Calu3 (cell line): ENCODE data around the gene PAK1. TPM values are rescaled to one million over a fixed set of nuclear protein-coding genes. Genes with fewer than 3 reads are reported as not detected.
A peak's percentile ranks its signal among the peaks of the same experiment; 100 is the strongest.

Source experiments
- BruUV-seq: library from RNA; stranded (reverse); fragments of 400-500 nt; replicated peaks from 2 replicates; lab custom pipeline; 2021; lab: Mats Ljungman, UMichigan
- CTCF ChIA-PET: fragments of 300-600 bp; sonication (Branson Sonifier 250); formaldehyde crosslinking; loops from one replicate; lab custom pipeline; 2022; ENCODE audit warnings: antibody characterized with exemption; lab: Charles Lee
- DNase-seq: peaks from one replicate; pipeline ENCODE4 v3.0.0; 2022
- H3K27ac Mint-ChIP-seq: one replicate; pipeline ENCODE4 v1.8.0; 2022; ENCODE audit warnings: mixed read lengths; ENCODE audit not compliant: unreplicated experiment
- H3K27me3 Mint-ChIP-seq: one replicate; pipeline ENCODE4 v1.8.0; 2022; ENCODE audit warnings: mixed read lengths; ENCODE audit not compliant: unreplicated experiment
- H3K36me3 Mint-ChIP-seq: one replicate; pipeline ENCODE4 v1.8.0; 2022; ENCODE audit warnings: mild to moderate bottlenecking, moderate library complexity, mixed read lengths; ENCODE audit not compliant: insufficient read depth, unreplicated experiment
- H3K4me1 Mint-ChIP-seq: one replicate; pipeline ENCODE4 v1.8.0; 2022; ENCODE audit warnings: mild to moderate bottlenecking, low read depth, mixed read lengths; ENCODE audit not compliant: unreplicated experiment
- H3K4me3 Mint-ChIP-seq: one replicate; pipeline ENCODE4 v1.8.0; 2022; ENCODE audit warnings: mild to moderate bottlenecking, low read depth, moderate library complexity, mixed read lengths; ENCODE audit not compliant: unreplicated experiment
- H3K9me3 Mint-ChIP-seq: one replicate; pipeline ENCODE4 v1.8.0; 2022; ENCODE audit warnings: low read depth, mixed read lengths; ENCODE audit not compliant: unreplicated experiment
- intact Hi-C: fragments of 100-400 bp; cut with micrococcal nuclease; formaldehyde crosslinking; loops from one replicate; pipeline ENCODE4 v1.10.0; 2022; ENCODE audit not compliant: unreplicated experiment
- total RNA-seq: library from RNA; stranded (reverse); gene quantifications from 2 replicates; pipeline ENCODE4 v1.2.3, GENCODE V29; 2022
- TF ChIP-seq, protein P1 (sequence below): fragments of 200-600 bp; IDR thresholded peaks from one replicate; pipeline ENCODE4 v1.8.0; 2022; ENCODE audit warnings: antibody characterized with exemption; ENCODE audit not compliant: unreplicated experiment

Gene PAK1
- total RNA-seq, 1 experiment from 2014 or later = 58.5 TPM

- CTCF ChIA-PET = interaction anchor here (0.6 kb wide), 1 partner anchor 633 kb away, joined by 3 read pairs; no protein-coding TSS in a partner anchor
- no peak for DNase-seq
- Mint-ChIP-seq H3K27me3 (no peaks in the 10 kb centered on the region), H3K4me1 (peaks cover 7% of the 10 kb centered on the region), H3K36me3 (peaks cover 7% of the 10 kb centered on the region), H3K9me3 (no peaks in the 10 kb centered on the region), H3K4me3 (no peak overlapping the region), H3K27ac (no peak overlapping the region)
- TF ChIP-seq, protein P1, sequence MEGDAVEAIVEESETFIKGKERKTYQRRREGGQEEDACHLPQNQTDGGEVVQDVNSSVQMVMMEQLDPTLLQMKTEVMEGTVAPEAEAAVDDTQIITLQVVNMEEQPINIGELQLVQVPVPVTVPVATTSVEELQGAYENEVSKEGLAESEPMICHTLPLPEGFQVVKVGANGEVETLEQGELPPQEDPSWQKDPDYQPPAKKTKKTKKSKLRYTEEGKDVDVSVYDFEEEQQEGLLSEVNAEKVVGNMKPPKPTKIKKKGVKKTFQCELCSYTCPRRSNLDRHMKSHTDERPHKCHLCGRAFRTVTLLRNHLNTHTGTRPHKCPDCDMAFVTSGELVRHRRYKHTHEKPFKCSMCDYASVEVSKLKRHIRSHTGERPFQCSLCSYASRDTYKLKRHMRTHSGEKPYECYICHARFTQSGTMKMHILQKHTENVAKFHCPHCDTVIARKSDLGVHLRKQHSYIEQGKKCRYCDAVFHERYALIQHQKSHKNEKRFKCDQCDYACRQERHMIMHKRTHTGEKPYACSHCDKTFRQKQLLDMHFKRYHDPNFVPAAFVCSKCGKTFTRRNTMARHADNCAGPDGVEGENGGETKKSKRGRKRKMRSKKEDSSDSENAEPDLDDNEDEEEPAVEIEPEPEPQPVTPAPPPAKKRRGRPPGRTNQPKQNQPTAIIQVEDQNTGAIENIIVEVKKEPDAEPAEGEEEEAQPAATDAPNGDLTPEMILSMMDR = no peak
- intact Hi-C loops = no loop called here
- no TSS peak for BruUV-seq
These were observed 6.0 kb upstream of the PAK1 start for GRCh38 chr11:77479746-77480352.

GRCh38 chr11:77475206-77475605, 1.3 kb upstream of the PAK1 start:
- no peak for DNase-seq
- TF ChIP-seq, protein P1 = no peak
- intact Hi-C loops = no loop called here
- Mint-ChIP-seq H3K4me1 (peaks cover 34% of the 10 kb centered on the region), H3K27me3 (no peaks in the 10 kb centered on the region), H3K9me3 (no peaks in the 10 kb centered on the region), H3K4me3 (peak overlapping the region; percentile 73), H3K27ac (peak overlapping the region; percentile 98), H3K36me3 (peaks cover 41% of the 10 kb centered on the region)
- BruUV-seq = no TSS peak
- CTCF ChIA-PET = interaction anchor here (1.0 to 1.8 kb wide), 2 partner anchors 73 to 1653 kb away, joined by 3 to 7 read pairs; no protein-coding TSS in a partner anchor

- H3K4me1 Mint-ChIP-seq = peaks cover 39% of the 10 kb centered on the region
- no peaks in the 10 kb centered on the region for H3K9me3 Mint-ChIP-seq
- TF ChIP-seq, protein P1 = no peak
- CTCF ChIA-PET = interaction anchor here (0.6 to 1.8 kb wide), 4 partner anchors 14 to 1653 kb away, joined by 3 to 7 read pairs (median 3); no protein-coding TSS in a partner anchor
- BruUV-seq = TSS peak; percentile 97
- H3K4me3 Mint-ChIP-seq = peak overlapping the region; percentile 73
- H3K27ac Mint-ChIP-seq = peak overlapping the region; percentile 98
- no peak for DNase-seq
- H3K27me3 Mint-ChIP-seq = no peaks in the 10 kb centered on the region
- H3K36me3 Mint-ChIP-seq = peaks cover 41% of the 10 kb centered on the region
- intact Hi-C loops = loop anchor here (5.0 kb wide), 2 partner anchors 62 to 282 kb away; no protein-coding TSS in a partner anchor
These were observed 778 bp upstream of the PAK1 start for GRCh38 chr11:77474684-77475060.

- H3K27ac Mint-ChIP-seq = peak overlapping the region; percentile 98
These were observed 698 bp downstream of the PAK1 start for GRCh38 chr11:77472991-77473800.

More at GRCh38 chr11:77472991-77473800, 698 bp downstream of the PAK1 start:
- Mint-ChIP-seq H3K9me3 (no peaks in the 10 kb centered on the region), H3K4me3 (peak overlapping the region; percentile 73), H3K4me1 (peaks cover 46% of the 10 kb centered on the region), H3K36me3 (peaks cover 41% of the 10 kb centered on the region), H3K27me3 (no peaks in the 10 kb centered on the region)
- intact Hi-C loops = loop anchor here (5.0 kb wide), 2 partner anchors 61 to 281 kb away; no protein-coding TSS in a partner anchor
- BruUV-seq = no TSS peak
- DNase-seq = peak; percentile 56
- TF ChIP-seq, protein P1 = no peak
- CTCF ChIA-PET = interaction anchor here (0.6 to 0.8 kb wide), 4 partner anchors 12 to 91 kb away, joined by 3 to 5 read pairs (median 4); no protein-coding TSS in a partner anchor
